ENCODE data around the gene BTBD19.
"Not testable (repeated sequence)": the region's sequence is repeated elsewhere in the genome, so short reads cannot be mapped to it uniquely, and the experiment has no call there.

The BTBD19 gene

DNA sequence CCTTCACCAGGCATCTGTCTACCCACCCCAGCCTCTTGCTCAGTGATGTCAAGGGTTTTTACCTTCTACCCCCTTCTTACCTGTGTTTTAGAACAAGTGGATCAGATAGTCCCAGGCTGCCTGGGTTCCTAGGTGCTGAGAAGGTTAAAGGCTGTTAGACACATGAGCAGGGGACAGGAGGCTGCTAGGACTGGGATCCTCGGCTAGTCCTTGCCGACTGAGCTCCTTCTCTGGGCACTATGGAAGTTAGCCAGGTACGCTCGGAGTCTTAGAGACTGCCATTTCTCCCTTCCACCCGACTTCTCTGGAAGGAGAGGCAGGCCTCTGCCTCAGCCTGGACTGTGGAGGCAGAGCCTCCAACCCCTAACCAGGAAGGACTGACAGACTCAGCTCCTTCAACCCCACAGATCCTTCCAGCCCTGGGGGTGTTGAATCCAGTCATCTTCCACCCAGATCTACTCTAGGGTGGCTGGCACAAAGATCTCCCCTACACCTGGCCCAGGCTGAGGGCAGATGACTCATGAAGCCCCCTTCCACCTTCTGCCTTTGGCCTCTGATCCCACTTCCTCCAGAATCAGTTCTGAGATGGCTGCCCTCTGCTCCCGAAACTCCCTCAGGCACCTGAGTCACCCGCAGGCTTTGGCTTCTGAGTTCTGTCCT, 1.5 kb upstream of the BTBD19 start, which contains the start of gene DYNLT4:
Gene DYNLT4 (minus strand): TSS at position 648 of the 660 bp plus-strand sequence. CDS start 683 bp downstream, outside the sequence.
- peak within 1 kb of the TSS; percentile 11 to 56 for H3K4me3 ChIP-seq (ENCODE audit: low read depth in 1 of 2, low read length in 1 of 2)
- TF ChIP-seq, protein P1, sequence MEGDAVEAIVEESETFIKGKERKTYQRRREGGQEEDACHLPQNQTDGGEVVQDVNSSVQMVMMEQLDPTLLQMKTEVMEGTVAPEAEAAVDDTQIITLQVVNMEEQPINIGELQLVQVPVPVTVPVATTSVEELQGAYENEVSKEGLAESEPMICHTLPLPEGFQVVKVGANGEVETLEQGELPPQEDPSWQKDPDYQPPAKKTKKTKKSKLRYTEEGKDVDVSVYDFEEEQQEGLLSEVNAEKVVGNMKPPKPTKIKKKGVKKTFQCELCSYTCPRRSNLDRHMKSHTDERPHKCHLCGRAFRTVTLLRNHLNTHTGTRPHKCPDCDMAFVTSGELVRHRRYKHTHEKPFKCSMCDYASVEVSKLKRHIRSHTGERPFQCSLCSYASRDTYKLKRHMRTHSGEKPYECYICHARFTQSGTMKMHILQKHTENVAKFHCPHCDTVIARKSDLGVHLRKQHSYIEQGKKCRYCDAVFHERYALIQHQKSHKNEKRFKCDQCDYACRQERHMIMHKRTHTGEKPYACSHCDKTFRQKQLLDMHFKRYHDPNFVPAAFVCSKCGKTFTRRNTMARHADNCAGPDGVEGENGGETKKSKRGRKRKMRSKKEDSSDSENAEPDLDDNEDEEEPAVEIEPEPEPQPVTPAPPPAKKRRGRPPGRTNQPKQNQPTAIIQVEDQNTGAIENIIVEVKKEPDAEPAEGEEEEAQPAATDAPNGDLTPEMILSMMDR (IDR thresholded peaks at IDR 0.05) = no peak
- peaks cover 53% of the 10 kb centered on the region for H3K36me3 ChIP-seq
- H3K27me3 ChIP-seq = no peaks in the 10 kb centered on the region
- H3K4me1 ChIP-seq (ENCODE audit: control insufficient read depth in 1 of 2, insufficient read depth in 1 of 2, low read depth in 1 of 2, low read length in 1 of 2) = peaks cover 63 to 82% of the 10 kb centered on the region in 2 experiments
- no peaks in the 10 kb centered on the region for H3K9me3 ChIP-seq
- peak within 1 kb of the TSS; percentile 100 for H3K27ac ChIP-seq

DNA sequence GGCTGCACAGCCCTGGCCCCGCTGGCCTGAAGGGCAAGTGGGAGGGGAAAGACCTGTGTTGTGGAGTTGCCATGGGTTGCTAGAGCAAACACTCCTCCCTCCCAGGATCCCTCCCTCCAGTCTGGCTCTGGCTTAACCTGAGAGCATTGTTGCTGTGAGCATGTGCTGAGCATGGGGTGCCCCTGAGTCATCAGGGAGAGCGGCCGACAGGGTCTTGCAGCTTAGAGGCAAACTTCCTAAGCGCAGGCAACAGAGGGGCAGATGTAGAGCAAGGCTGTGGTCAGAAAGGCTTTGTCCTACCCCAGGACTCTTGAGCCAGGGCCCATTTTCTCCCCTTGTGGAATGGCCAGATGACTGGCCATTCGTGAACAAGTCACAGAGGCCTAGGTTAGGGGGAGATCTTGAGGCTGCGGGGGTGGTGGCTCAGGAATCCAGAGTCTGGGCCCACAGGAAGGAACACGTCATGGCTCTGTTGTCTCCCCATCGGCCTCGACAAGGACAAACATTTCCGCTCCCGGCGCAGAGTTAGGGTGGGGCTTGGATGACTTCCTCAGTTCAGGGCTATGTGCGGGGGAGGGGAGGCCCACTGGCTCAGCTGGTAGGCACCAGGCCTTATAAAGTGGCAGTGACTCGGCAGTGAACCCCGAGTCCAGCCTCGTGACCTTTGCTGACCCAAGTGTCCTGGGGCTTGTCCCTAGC, 810 bp upstream of the BTBD19 start:
- H3K4me1 ChIP-seq (ENCODE audit: control insufficient read depth in 1 of 2, insufficient read depth in 1 of 2, low read depth in 1 of 2, low read length in 1 of 2) = peaks cover 56 to 75% of the 10 kb centered on the region in 2 experiments
- peaks cover 46% of the 10 kb centered on the region for H3K36me3 ChIP-seq
- H3K27me3 ChIP-seq = no peaks in the 10 kb centered on the region
- peak overlapping the region; percentile 100 for H3K27ac ChIP-seq
- no peaks in the 10 kb centered on the region for H3K9me3 ChIP-seq
- H3K4me3 ChIP-seq (ENCODE audit: low read depth in 1 of 2, low read length in 1 of 2) = peak overlapping the region; percentile 11 to 56
- TF ChIP-seq, protein P1 (IDR thresholded peaks at IDR 0.05) = peak; percentile 39

- Histone ChIP-seq H3K27me3 (no peaks in the 10 kb centered on the region), H3K27ac (peak overlapping the region; percentile 100), H3K9me3 (no peaks in the 10 kb centered on the region), H3K4me3 (ENCODE audit: low read depth in 1 of 2, low read length in 1 of 2) (peak overlapping the region; percentile 11 to 56), H3K4me1 (ENCODE audit: control insufficient read depth in 1 of 2, insufficient read depth in 1 of 2, low read depth in 1 of 2, low read length in 1 of 2) (peaks cover 63 to 76% of the 10 kb centered on the region in 2 experiments), H3K36me3 (peaks cover 29% of the 10 kb centered on the region)
- TF ChIP-seq, protein P1 (IDR thresholded peaks at IDR 0.05) = no peak
These were observed 905 bp downstream of the BTBD19 start for GRCh38 chr1:44808938-44809917.

GRCh38 chr1:44810101-44810761, 1.9 kb downstream of the BTBD19 start:
- TF ChIP-seq, protein P1 (IDR thresholded peaks at IDR 0.05) = no peak
- peak overlapping the region; percentile 11 to 56 for H3K4me3 ChIP-seq (ENCODE audit: low read depth in 1 of 2, low read length in 1 of 2)
- H3K27me3 ChIP-seq = no peaks in the 10 kb centered on the region
- H3K9me3 ChIP-seq = no peaks in the 10 kb centered on the region
- peak overlapping the region; percentile 100 for H3K27ac ChIP-seq
- H3K4me1 ChIP-seq (ENCODE audit: control insufficient read depth in 1 of 2, insufficient read depth in 1 of 2, low read depth in 1 of 2, low read length in 1 of 2) = peaks cover 63 to 74% of the 10 kb centered on the region in 2 experiments
- peaks cover 20% of the 10 kb centered on the region for H3K36me3 ChIP-seq

DNA sequence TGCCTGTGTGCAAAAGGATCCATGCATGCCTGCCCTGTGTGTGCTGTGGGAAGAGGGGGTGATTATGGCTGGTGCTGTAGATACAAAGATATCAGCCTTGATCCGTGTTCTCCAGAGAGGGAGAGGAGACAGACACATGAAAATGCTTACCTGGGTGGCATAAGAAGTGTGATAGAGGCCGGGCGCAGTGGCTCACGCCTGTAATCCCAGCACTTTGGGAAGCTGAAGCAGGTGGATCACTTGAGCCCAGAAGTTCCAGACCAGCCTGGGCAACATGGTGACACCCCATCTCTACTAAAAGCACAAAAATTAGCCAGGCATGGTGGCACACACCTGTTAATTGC, 2.4 kb downstream of the BTBD19 start:
- Histone ChIP-seq H3K4me3 (ENCODE audit: low read depth in 1 of 2, low read length in 1 of 2) (peak overlapping the region; percentile 11 to 56), H3K27ac (peak overlapping the region; percentile 100), H3K36me3 (peaks cover 15% of the 10 kb centered on the region), H3K4me1 (ENCODE audit: control insufficient read depth in 1 of 2, insufficient read depth in 1 of 2, low read depth in 1 of 2, low read length in 1 of 2) (peaks cover 61 to 74% of the 10 kb centered on the region in 2 experiments)
- not testable (repeated sequence) for H3K27me3 ChIP-seq, H3K9me3 ChIP-seq
